Activated CD8-positive, alpha-beta T cell treated with anti-CD3 and anti-CD28 coated beads, Interleukin-2, amount 10 ng/mL, durations not matched to agents 7 days and 5 days (primary cell): ENCODE results near the gene PDE8B. TPM values are rescaled to one million over a fixed set of nuclear protein-coding genes. Genes with fewer than 3 reads are reported as not detected.

Experiments used
- ATAC-seq: fragments of 150-1000 bp; cut with Tn5 transposase; one replicate; pipeline ENCODE4 v1.10.0; 2021; ENCODE audit warnings: moderate library complexity
- CTCF ChIA-PET: fragments of 350-600 bp; sonication (Branson Sonifier 250); formaldehyde crosslinking; loops from one replicate; lab custom pipeline; 2021; ENCODE audit warnings: antibody characterized with exemption; lab: Charles Lee
- POLR2A ChIA-PET: fragments of 350-600 bp; sonication (Branson Sonifier 250); formaldehyde crosslinking; loops from one replicate; lab custom pipeline; 2021; ENCODE audit warnings: antibody characterized with exemption; lab: Charles Lee
- DNase-seq: peaks from one replicate; pipeline ENCODE4 v3.0.0-alpha.2; 2020
- H3K27ac Mint-ChIP-seq: one replicate; pipeline ENCODE4 v1.8.0; 2021; ENCODE audit warnings: mild to moderate bottlenecking, mixed read lengths
- H3K27me3 Mint-ChIP-seq: one replicate; pipeline ENCODE4 v1.8.0; 2021; ENCODE audit warnings: low read depth, mixed read lengths
- H3K36me3 Mint-ChIP-seq: one replicate; pipeline ENCODE4 v1.8.0; 2021; ENCODE audit warnings: low read depth, mixed read lengths
- H3K4me1 Mint-ChIP-seq: one replicate; pipeline ENCODE4 v1.8.0; 2021; ENCODE audit warnings: low read depth, mixed read lengths
- H3K4me3 Mint-ChIP-seq: one replicate; pipeline ENCODE4 v1.8.0; 2021; ENCODE audit warnings: mild to moderate bottlenecking, mixed read lengths
- H3K9me3 Mint-ChIP-seq: one replicate; pipeline ENCODE4 v1.8.0; 2022; ENCODE audit warnings: mixed read lengths; ENCODE audit not compliant: insufficient read depth
- total RNA-seq, 2 experiments: library from RNA; stranded (reverse); gene quantifications; one replicate each; pipeline ENCODE4 v1.2.3, GENCODE V29; 2021

PDE8B gene
- total RNA-seq, 2 experiments from 2014 or later: not detected

GRCh38 chr5:77221115-77221514, 10.6 kb downstream of the PDE8B start:
- CTCF ChIA-PET: no interaction called here
- POLR2A ChIA-PET: no interaction called here
- no peaks in the 10 kb centered on the region for H3K4me1 Mint-ChIP-seq
- peaks cover 36% of the 10 kb centered on the region for H3K27me3 Mint-ChIP-seq
- H3K27ac Mint-ChIP-seq: no peak overlapping the region
- ATAC-seq: no peak
- H3K4me3 Mint-ChIP-seq: no peak overlapping the region
- no peaks in the 10 kb centered on the region for H3K36me3 Mint-ChIP-seq
- DNase-seq: no peak
- H3K9me3 Mint-ChIP-seq: no peaks in the 10 kb centered on the region

- ChIA-PET CTCF (interaction anchor here (1.5 kb wide), 1 partner anchor 10 kb away, joined by 3 read pairs; no protein-coding TSS in a partner anchor), POLR2A (no interaction called here)
- Mint-ChIP-seq H3K27ac (no peak overlapping the region), H3K4me1 (no peaks in the 10 kb centered on the region), H3K36me3 (no peaks in the 10 kb centered on the region), H3K27me3 (peaks cover 33% of the 10 kb centered on the region), H3K9me3 (no peaks in the 10 kb centered on the region), H3K4me3 (no peak overlapping the region)
- ATAC-seq (no peak), DNase-seq (no peak)
Observed at GRCh38 chr5:77222722-77223121, 12.2 kb downstream of the PDE8B start.

GRCh38 chr5:77223653-77224052, 13.2 kb downstream of the PDE8B start:
- CTCF ChIA-PET: interaction anchor here (1.0 to 1.5 kb wide), 2 partner anchors 9 to 17 kb away, joined by 3 read pairs; no protein-coding TSS in a partner anchor
- peaks cover 31% of the 10 kb centered on the region for H3K27me3 Mint-ChIP-seq
- DNase-seq (no peak), ATAC-seq (no peak)
- H3K4me3 Mint-ChIP-seq: no peak overlapping the region
- H3K9me3 Mint-ChIP-seq: no peaks in the 10 kb centered on the region
- POLR2A ChIA-PET: no interaction called here
- no peaks in the 10 kb centered on the region for H3K4me1 Mint-ChIP-seq
- H3K36me3 Mint-ChIP-seq: no peaks in the 10 kb centered on the region
- H3K27ac Mint-ChIP-seq: no peak overlapping the region

DNA sequence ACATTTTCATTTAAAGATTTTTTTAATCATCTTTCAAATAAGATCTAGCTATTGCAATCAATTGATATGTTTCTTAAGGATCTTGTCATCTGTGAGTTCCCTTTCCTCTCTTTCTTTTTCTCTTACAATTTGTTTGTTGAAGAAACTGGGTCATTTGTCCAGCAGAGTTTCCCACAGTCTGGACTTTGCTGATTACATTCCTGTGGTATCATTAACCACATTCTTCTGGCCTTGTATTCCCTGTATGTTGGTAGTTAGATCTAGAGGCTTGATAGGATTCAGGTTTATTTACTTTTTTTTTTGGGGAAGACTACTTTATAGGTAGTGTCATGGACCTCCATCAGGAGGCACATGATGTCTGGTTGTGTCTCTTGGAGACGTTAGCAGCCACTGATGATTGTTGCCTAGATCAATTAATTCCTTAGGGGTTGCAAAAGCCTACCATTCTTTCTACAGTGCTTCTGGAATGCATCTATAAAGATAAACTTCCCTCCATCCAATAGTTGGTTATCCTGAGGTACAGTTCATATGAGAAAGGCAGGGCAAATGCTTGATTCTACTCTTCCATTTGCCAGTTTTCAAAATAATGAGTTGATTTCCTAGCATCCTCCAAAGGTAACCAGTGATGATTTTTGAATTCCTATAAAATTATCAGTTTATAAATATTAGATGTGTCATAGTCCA, 14.3 kb downstream of the PDE8B start:
- ATAC-seq: no peak
- Mint-ChIP-seq H3K27ac (no peak overlapping the region), H3K9me3 (peaks cover 3% of the 10 kb centered on the region), H3K27me3 (peaks cover 28% of the 10 kb centered on the region), H3K4me3 (no peak overlapping the region), H3K36me3 (no peaks in the 10 kb centered on the region), H3K4me1 (no peaks in the 10 kb centered on the region)
- DNase-seq: no peak
- POLR2A ChIA-PET: no interaction called here
- CTCF ChIA-PET: interaction anchor here (1.0 kb wide), 1 partner anchor 18 kb away, joined by 3 read pairs; no protein-coding TSS in a partner anchor

DNA sequence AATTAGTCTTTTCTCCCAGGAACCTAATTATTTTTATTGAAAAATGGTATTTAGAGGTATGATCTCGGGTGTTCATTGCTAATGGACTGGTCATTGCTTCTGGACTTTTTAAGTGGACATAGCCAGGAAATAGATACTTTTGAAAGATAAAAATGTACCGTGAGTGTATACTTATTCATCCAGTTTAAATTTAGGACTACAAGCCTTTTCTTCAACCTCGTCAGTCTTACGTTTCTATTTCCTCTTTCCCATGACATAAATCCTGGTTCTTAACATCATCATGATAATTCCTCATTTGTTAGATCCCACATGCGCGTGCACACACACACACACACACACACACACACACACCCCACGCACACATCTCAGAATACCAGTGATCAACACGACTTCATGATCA, 15.1 kb downstream of the PDE8B start:
- H3K27ac Mint-ChIP-seq: no peak overlapping the region
- peaks cover 6% of the 10 kb centered on the region for H3K9me3 Mint-ChIP-seq
- ChIA-PET POLR2A (no interaction called here), CTCF (no interaction called here)
- H3K36me3 Mint-ChIP-seq: no peaks in the 10 kb centered on the region
- H3K27me3 Mint-ChIP-seq: peaks cover 23% of the 10 kb centered on the region
- no peak overlapping the region for H3K4me3 Mint-ChIP-seq
- ATAC-seq (no peak), DNase-seq (no peak)
- H3K4me1 Mint-ChIP-seq: no peaks in the 10 kb centered on the region

GRCh38 chr5:77229887-77230286, 19.4 kb downstream of the PDE8B start:
- ChIA-PET CTCF (no interaction called here), POLR2A (interaction anchor here (0.6 kb wide), 1 partner anchor 75 kb away, joined by 3 read pairs; no protein-coding TSS in a partner anchor)
- H3K36me3 Mint-ChIP-seq: no peaks in the 10 kb centered on the region
- H3K4me3 Mint-ChIP-seq: no peak overlapping the region
- DNase-seq (no peak), ATAC-seq (no peak)
- no peak overlapping the region for H3K27ac Mint-ChIP-seq
- H3K27me3 Mint-ChIP-seq: peaks cover 11% of the 10 kb centered on the region
- H3K9me3 Mint-ChIP-seq: peaks cover 6% of the 10 kb centered on the region
- H3K4me1 Mint-ChIP-seq: no peaks in the 10 kb centered on the region

DNA sequence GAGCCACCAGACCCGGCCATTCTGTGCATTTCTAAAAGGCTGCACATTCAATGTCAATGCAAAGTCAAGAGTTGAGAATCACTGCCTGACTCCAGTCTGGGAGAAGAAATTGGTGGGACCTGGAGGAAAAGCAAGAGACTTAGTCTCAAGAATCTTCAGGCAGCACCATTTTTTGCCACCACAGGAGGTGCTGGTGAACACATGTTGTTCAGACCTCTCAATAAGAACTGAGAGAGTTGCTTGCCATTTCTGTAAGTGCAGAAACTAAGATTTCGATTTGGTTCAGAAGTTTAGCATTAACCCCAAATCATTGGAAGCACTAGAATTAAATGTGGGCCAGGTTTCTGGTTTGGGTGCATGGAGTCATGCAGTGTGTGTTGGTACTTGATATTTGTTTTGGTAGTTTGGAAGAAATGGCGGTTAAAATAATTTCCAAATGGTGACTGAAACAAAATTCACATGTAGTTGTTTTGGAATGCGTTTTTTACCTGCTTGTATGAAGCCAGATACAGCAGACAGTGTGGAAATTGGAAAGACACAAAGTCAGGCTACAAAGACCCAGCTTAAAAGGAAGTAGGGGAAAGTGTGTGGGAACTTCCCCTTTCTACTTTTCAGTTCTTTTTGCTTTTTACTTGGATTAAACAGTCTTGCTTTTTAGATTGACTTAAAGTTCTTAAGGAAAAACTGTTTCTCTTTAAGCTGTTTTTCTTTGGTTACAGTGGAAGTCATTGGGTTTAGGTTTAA, 20.4 kb downstream of the PDE8B start:
- POLR2A ChIA-PET: no interaction called here
- CTCF ChIA-PET: interaction anchor here (1.1 kb wide), 1 partner anchor 12 kb away, joined by 4 read pairs; no protein-coding TSS in a partner anchor

GRCh38 chr5:77231471-77232138, 21.1 kb downstream of the PDE8B start:
- Mint-ChIP-seq H3K4me1 (no peaks in the 10 kb centered on the region), H3K27ac (no peak overlapping the region), H3K4me3 (no peak overlapping the region), H3K9me3 (peaks cover 6% of the 10 kb centered on the region), H3K27me3 (peaks cover 11% of the 10 kb centered on the region), H3K36me3 (no peaks in the 10 kb centered on the region)
- CTCF ChIA-PET: interaction anchor here (1.1 to 1.6 kb wide), 2 partner anchors 9 to 13 kb away, joined by 3 to 4 read pairs; no protein-coding TSS in a partner anchor
- ATAC-seq: no peak
- no peak for DNase-seq
- POLR2A ChIA-PET: no interaction called here

More for the DNA sequence above, 20.4 kb downstream of the PDE8B start:
- Mint-ChIP-seq H3K27me3 (peaks cover 7% of the 10 kb centered on the region), H3K4me3 (no peak overlapping the region), H3K27ac (no peak overlapping the region), H3K9me3 (peaks cover 6% of the 10 kb centered on the region), H3K4me1 (no peaks in the 10 kb centered on the region), H3K36me3 (no peaks in the 10 kb centered on the region)
- ATAC-seq: no peak
- no peak for DNase-seq

DNA sequence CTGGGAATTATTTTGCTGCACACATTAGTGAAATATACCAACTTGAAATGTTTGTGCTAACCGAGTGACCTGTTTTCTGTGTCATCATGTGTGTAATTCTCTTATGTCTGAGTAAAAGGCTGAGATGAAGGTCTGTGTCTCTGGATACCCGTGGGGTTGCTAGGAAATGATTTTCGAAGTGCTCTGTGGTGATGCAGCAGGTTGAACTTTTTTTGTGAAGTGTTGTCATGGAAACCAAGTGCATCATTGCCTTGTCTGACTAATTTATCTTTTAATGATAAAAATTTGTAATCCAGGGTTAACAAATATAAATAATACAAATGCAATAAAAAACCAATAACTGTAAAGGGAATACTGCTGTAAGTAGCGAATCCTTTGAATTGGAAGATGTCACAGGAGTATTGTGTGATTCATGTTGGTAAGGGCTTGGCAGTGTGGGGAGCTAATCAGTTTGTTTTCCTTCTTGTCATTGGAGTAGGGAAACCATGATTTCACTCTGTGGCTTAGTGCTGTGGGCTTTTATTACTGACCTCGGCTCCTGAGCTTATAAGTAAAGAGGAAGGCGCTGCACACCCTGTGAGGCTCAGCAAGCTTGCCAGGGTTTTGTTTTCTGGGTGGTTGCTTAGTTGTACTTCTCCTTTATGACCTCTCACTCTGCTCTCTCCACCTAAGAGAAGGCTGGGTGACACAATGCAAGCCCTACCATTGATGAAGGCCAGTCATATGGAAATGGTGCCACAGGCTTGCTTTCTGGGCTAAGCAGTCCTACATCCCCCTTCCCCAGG, 22.3 kb downstream of the PDE8B start:
- ATAC-seq: no peak
- Mint-ChIP-seq H3K27me3 (peaks cover 14% of the 10 kb centered on the region), H3K4me3 (no peak overlapping the region), H3K9me3 (peaks cover 6% of the 10 kb centered on the region), H3K4me1 (no peaks in the 10 kb centered on the region), H3K36me3 (no peaks in the 10 kb centered on the region), H3K27ac (no peak overlapping the region)
- POLR2A ChIA-PET: interaction anchor here (0.9 kb wide), 1 partner anchor 260 kb away, joined by 3 read pairs; the partner anchor contains the start of gene WDR41
- no peak for DNase-seq
- CTCF ChIA-PET: interaction anchor here (1.0 to 1.6 kb wide), 2 partner anchors 10 to 205 kb away, joined by 3 read pairs; no protein-coding TSS in a partner anchor

- ChIA-PET CTCF (no interaction called here), POLR2A (no interaction called here)
- Mint-ChIP-seq H3K4me3 (no peak overlapping the region), H3K36me3 (no peaks in the 10 kb centered on the region), H3K27ac (no peak overlapping the region), H3K27me3 (peaks cover 22% of the 10 kb centered on the region), H3K9me3 (no peaks in the 10 kb centered on the region), H3K4me1 (no peaks in the 10 kb centered on the region)
- ATAC-seq (no peak), DNase-seq (no peak)
Observed at GRCh38 chr5:77235846-77236721, 25.6 kb downstream of the PDE8B start.
